GM12801 (cell line): ENCODE data around the gene DOP1A.

Experiments
- CTCF ChIP-seq: IDR thresholded peaks from one replicate; pipeline ENCODE4 v1.5.1; 2011; ENCODE audit warnings: control low read depth; ENCODE audit not compliant: insufficient read length; ENCODE audit errors: extremely low read depth

Gene DOP1A

DNA sequence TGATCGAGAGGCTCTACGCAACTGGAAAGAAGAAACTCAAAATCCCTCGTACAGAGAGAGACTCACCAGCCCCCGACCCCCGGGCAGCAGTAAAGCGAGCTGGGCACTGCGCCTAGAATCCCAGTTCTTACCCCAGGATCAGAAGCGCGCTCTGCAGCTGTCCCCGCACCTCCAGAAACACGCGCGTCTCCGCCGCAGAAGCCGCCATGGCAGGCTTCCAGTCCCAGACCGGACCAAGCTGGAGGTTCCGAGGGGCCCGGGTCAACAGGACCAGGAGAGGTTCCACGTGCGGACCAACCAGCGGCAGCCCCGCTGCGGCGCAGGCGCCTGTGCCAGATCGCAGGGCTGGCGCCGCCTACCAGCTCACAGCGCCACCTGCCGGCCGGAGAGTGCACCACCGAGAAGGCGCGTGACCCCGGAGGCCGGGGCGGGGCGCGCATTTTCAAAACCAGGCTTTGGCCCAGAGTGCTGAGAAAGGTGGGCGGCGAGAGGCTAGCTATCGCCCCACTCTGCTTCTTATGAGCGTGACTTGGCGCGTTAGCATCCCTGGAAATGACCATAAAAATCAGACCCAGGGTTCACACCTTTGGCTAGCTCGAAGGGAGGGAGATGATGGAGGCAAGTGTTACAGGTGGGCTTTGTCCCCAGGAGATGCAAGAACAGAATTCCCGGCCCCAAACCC lies 1.8 kb upstream of the DOP1A start, which contains the start of gene UBE3D:
Gene UBE3D, minus strand, starts transcription at position 331 of the 682 bp plus-strand sequence. Its CDS starts 123 bp downstream, at position 208.
- TF ChIP-seq CTCF: no peak

GRCh38 chr6:83068616-83069015 lies 1.1 kb downstream of the DOP1A start:
- TF ChIP-seq CTCF: no peak

DNA sequence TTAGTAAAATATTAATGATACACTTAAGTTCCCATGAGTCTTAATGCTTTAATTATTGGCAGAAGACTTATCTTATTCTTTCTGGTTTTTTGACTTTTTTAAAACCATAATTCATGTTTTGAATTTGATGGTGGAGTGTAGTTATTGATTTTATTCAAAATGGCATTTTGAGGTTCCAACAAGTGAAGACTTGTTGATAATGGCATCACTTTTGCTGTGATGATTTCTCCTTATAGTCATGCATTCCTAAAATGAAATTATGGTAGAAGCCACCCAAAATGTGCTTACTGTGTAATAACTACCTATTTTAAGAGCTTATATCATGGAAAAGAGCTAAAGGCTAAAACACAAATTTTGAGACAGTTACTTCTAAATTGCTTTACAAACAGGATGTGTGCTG lies 2.2 kb downstream of the DOP1A start:
- TF ChIP-seq CTCF: no peak

DNA sequence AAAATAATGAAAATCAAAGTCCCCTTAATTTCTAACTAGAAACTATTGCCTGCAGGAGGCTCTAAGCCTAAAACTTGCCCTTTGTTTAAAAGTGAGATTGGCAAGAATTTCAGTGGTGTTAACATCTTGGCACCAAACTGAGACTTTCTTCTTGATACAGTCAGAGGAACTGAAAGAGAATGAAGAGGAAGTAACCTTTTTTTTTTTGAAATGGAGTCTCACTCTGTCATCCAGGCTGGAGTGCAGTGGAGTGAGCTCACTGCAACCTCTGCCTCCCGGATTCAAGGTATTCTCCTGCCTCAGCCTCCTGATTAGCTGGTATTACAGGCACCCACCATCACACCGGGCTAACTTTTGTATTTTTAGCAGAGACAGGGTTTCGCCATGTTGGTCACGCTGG lies 3.6 kb downstream of the DOP1A start:
- no peak for TF ChIP-seq CTCF

DNA sequence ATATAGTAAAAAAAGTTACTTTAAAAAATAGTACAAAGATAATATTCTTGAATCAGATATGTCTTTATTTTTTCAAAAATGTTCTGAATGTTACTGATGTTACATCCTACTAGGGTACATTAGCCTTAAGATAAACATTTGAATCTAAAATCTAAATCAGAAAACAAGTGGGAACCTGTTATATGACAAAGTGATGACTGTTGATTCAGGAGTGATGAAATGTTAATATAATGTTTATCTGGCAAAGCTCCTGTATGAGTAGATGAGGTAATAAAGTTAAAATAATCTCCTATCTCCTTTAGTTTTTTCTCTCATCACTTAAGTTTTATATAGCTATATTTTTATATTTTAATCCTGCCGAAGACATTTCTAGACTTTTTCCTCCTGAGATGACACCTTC lies 4.2 kb downstream of the DOP1A start:
- no peak for TF ChIP-seq CTCF

DNA sequence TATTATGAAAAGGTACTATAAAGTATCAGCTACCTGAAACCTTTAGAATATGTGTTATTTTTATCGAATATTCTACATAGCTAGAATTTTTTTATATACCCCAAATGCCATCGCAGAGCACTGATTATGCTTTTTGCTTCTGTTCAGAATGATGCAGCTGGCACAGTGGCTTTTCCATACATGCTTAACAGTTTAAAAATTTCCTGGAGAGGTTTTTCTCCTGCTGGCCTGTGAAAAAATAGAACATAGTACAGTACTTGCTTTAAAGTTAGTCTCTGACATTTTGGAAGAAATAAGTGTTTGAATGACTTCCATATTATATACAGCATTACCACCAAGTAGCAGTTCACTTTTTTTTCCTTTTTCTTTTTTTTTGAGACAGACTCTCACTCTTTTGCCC lies 5.3 kb downstream of the DOP1A start:
- no peak for TF ChIP-seq CTCF

GRCh38 chr6:83073615-83074014 lies 6.1 kb downstream of the DOP1A start:
- TF ChIP-seq CTCF: no peak
